Ishikawa (cell line): ENCODE data around the gene MYBPH.

Source experiments
- CEBPB ChIP-seq: IDR thresholded peaks from 2 replicates; pipeline ENCODE4 v1.6.1; 2012
- CREB1 ChIP-seq: IDR thresholded peaks from 2 replicates; pipeline ENCODE4 v1.6.1; 2012; ENCODE audit warnings: low read depth
- EGR1 ChIP-seq: IDR thresholded peaks from 2 replicates; pipeline ENCODE4 v1.6.1; 2012
- EP300 ChIP-seq: IDR thresholded peaks from 2 replicates; pipeline ENCODE4 v1.6.1; 2012; ENCODE audit warnings: borderline replicate concordance
- FOXM1 ChIP-seq: IDR thresholded peaks from 2 replicates; pipeline ENCODE4 v1.6.1; 2012; ENCODE audit warnings: low read depth, borderline replicate concordance
- NFIC ChIP-seq: IDR thresholded peaks from 2 replicates; pipeline ENCODE4 v1.6.1; 2012
- RAD21 ChIP-seq: IDR thresholded peaks from 2 replicates; pipeline ENCODE4 v1.6.1; 2012; ENCODE audit warnings: low read depth
- TAF1 ChIP-seq: IDR thresholded peaks from 2 replicates; pipeline ENCODE4 v1.6.1; 2012; ENCODE audit warnings: low read depth, mild to moderate bottlenecking
- TCF12 ChIP-seq: IDR thresholded peaks from 2 replicates; pipeline ENCODE4 v1.6.1; 2012; ENCODE audit warnings: low read depth
- TEAD4 ChIP-seq: IDR thresholded peaks from 2 replicates; pipeline ENCODE4 v1.6.1; 2012
- YY1 ChIP-seq: IDR thresholded peaks from 2 replicates; pipeline ENCODE4 v1.6.1; 2012; ENCODE audit warnings: low read depth
- ZBTB7A ChIP-seq: IDR thresholded peaks from 2 replicates; pipeline ENCODE4 v1.6.1; 2012; ENCODE audit warnings: low read depth
- TF ChIP-seq, protein P1 (sequence below): IDR thresholded peaks from 2 replicates; pipeline ENCODE4 v1.6.1; 2012
- TF ChIP-seq, protein P2 (sequence below): IDR thresholded peaks from 2 replicates; pipeline ENCODE4 v1.6.1; 2012; ENCODE audit warnings: low read depth, mild to moderate bottlenecking
- TF ChIP-seq, protein P3 (sequence below): IDR thresholded peaks from 2 replicates; pipeline ENCODE4 v1.6.1; 2012

Gene MYBPH

DNA sequence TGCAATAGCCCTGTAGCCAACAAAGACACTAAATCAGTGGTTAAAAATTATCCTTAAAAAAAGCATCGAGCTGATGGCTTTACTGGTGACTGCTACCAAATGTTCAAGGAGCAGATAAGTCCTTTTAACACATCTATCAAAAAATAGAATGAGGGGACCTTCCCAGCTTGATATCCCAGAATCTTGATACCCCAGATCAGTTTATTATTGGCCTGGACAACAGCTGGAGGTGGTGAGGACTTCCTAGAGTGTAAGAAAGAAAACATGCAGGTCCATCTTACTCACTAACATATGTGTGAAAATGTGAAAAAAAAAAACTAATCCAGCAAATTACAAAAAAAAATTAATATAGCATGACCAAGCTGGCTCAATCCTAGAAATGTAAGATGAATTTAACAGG is 32.6 kb upstream of the MYBPH start:
- no peak for TF ChIP-seq TAF1
- no peak for TF ChIP-seq TCF12
- no peak for TF ChIP-seq TEAD4
- TF ChIP-seq RAD21 = no peak
- TF ChIP-seq, protein P1, sequence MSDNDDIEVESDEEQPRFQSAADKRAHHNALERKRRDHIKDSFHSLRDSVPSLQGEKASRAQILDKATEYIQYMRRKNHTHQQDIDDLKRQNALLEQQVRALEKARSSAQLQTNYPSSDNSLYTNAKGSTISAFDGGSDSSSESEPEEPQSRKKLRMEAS = no peak
- no peak for TF ChIP-seq ZBTB7A
- TF ChIP-seq, protein P2, sequence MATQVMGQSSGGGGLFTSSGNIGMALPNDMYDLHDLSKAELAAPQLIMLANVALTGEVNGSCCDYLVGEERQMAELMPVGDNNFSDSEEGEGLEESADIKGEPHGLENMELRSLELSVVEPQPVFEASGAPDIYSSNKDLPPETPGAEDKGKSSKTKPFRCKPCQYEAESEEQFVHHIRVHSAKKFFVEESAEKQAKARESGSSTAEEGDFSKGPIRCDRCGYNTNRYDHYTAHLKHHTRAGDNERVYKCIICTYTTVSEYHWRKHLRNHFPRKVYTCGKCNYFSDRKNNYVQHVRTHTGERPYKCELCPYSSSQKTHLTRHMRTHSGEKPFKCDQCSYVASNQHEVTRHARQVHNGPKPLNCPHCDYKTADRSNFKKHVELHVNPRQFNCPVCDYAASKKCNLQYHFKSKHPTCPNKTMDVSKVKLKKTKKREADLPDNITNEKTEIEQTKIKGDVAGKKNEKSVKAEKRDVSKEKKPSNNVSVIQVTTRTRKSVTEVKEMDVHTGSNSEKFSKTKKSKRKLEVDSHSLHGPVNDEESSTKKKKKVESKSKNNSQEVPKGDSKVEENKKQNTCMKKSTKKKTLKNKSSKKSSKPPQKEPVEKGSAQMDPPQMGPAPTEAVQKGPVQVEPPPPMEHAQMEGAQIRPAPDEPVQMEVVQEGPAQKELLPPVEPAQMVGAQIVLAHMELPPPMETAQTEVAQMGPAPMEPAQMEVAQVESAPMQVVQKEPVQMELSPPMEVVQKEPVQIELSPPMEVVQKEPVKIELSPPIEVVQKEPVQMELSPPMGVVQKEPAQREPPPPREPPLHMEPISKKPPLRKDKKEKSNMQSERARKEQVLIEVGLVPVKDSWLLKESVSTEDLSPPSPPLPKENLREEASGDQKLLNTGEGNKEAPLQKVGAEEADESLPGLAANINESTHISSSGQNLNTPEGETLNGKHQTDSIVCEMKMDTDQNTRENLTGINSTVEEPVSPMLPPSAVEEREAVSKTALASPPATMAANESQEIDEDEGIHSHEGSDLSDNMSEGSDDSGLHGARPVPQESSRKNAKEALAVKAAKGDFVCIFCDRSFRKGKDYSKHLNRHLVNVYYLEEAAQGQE = no peak
- TF ChIP-seq FOXM1 = no peak
- TF ChIP-seq, protein P3, sequence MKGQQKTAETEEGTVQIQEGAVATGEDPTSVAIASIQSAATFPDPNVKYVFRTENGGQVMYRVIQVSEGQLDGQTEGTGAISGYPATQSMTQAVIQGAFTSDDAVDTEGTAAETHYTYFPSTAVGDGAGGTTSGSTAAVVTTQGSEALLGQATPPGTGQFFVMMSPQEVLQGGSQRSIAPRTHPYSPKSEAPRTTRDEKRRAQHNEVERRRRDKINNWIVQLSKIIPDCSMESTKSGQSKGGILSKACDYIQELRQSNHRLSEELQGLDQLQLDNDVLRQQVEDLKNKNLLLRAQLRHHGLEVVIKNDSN = no peak
- no peak for TF ChIP-seq CREB1
- no peak for TF ChIP-seq CEBPB
- no peak for TF ChIP-seq EGR1
- no peak for TF ChIP-seq NFIC
- TF ChIP-seq YY1 = no peak
- no peak for TF ChIP-seq EP300

DNA sequence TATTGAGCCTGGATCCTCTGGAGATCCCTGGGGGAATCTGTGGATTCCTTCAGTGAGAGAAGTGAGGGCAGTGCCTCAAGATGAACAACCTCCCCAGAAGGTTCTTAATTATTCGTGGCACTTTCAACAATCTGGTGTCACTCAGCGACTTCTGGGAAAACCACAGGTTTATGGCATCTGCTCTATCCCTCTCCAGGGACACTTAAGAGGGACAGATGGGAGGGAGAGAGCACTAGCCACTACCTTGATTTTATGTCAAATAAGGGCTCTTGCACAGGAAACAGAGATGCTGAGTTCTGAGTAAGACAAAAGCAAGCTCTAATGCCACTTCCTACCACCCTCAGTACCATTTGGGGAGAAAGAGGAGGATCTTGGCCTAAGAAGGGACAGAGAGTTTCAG is 32.1 kb upstream of the MYBPH start:
- TF ChIP-seq EGR1 = no peak
- no peak for TF ChIP-seq TCF12
- no peak for TF ChIP-seq TAF1
- TF ChIP-seq ZBTB7A = no peak
- TF ChIP-seq NFIC = no peak
- TF ChIP-seq YY1 = no peak
- no peak for TF ChIP-seq FOXM1
- TF ChIP-seq, protein P3 = no peak
- no peak for TF ChIP-seq RAD21
- TF ChIP-seq EP300 = no peak
- TF ChIP-seq TEAD4 = no peak
- TF ChIP-seq, protein P1 = no peak
- TF ChIP-seq, protein P2 = no peak
- no peak for TF ChIP-seq CREB1
- TF ChIP-seq CEBPB = no peak

DNA sequence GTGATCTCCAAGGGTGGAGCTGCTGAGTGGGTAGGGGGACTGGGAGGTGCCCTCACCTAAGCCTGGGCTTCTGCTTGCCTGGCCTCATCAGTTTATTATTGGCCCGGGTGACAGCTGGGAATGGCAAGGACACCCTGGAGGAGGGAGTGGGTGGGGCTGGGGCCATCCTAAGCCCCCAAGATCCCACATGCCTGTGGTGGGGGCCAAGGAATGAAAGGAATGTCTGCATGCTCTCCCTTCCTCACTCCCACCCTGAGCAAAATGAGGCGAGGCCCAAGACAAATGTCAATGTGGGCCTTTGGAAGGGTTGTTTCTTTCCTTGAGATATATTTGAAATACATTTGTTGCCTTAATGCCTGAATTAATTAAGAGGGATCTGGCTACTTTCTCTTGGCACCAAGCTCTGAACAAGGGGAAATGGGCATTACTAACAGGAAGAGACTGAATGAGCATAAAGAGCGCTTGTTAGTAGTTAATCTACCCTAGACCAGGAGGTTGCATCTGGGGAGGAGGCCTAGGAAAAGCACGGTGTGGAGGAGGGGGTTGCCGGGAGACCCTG is 30.6 kb upstream of the MYBPH start:
- TF ChIP-seq CEBPB (no peak), NFIC (no peak), ZBTB7A (no peak), RAD21 (no peak), FOXM1 (no peak), TAF1 (no peak), TEAD4 (no peak)
- TF ChIP-seq, protein P2 = no peak
- TF ChIP-seq, protein P3 = no peak
- TF ChIP-seq, protein P1 = no peak

DNA sequence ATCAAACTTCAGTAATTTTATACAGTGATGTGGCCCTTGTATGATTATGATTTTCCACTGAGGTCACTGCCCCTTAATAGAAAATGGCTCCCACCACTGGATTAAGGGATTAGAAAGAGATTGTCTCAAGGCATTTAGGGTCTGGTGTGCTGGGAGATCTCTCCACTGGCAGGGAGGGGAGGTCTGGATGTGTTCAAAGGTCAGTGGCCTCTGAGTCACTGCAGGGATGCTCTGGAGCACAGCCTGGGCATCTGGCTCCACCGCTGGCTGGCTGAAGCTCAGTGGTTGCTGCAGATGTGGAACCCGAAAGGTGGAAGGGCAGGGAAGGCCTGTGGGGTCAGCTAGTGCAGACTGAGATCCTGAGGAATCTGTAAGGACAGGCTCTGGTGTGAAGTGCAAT is 29.1 kb upstream of the MYBPH start:
- no peak for TF ChIP-seq CREB1
